Mesenchymal stem cell (in vitro differentiated cells and primary cell): ENCODE results near the gene PTTG1.

Experiments
- DNase-seq: peaks from one replicate; pipeline ENCODE4 v3.0.0-alpha.2; 2013
- H2AFZ ChIP-seq: one replicate; pipeline ENCODE4 v1.6.1; 2013; ENCODE audit warnings: low read depth, mild to moderate bottlenecking, control low read depth, inconsistent platforms, low read length, moderate library complexity
- H2AK5ac ChIP-seq: 2 replicates; pipeline ENCODE4 v1.6.1; 2013; ENCODE audit warnings: low read length, moderate library complexity, mild to moderate bottlenecking, inconsistent platforms; ENCODE audit not compliant: severe bottlenecking
- H2BK120ac ChIP-seq: one replicate; pipeline ENCODE4 v1.6.1; 2013; ENCODE audit warnings: low read depth, mild to moderate bottlenecking, inconsistent platforms, low read length, moderate library complexity
- H2BK12ac ChIP-seq, 2 experiments: one replicate each; pipeline ENCODE4 v1.6.1; 2013; ENCODE audit warnings: inconsistent platforms in 2 of 2, low read length in 2 of 2, mild to moderate bottlenecking in 2 of 2, moderate library complexity in 2 of 2, control low read depth in 1 of 2
- H2BK15ac ChIP-seq: one replicate; pipeline ENCODE4 v1.6.1; 2013; ENCODE audit warnings: mild to moderate bottlenecking, low read depth, inconsistent platforms; ENCODE audit not compliant: poor library complexity, severe bottlenecking
- H2BK5ac ChIP-seq: 2 replicates; pipeline ENCODE4 v1.6.1; 2013; ENCODE audit warnings: low read depth, mild to moderate bottlenecking, low read length, control low read depth, inconsistent platforms; ENCODE audit not compliant: poor library complexity, severe bottlenecking
- H3K14ac ChIP-seq, 2 experiments: one replicate each; pipeline ENCODE4 v1.6.1; 2013; ENCODE audit warnings: inconsistent platforms in 2 of 2, low read length in 2 of 2, control low read depth in 1 of 2, mild to moderate bottlenecking in 1 of 2, moderate library complexity in 1 of 2
- H3K18ac ChIP-seq, 2 experiments: one replicate each; pipeline ENCODE4 v1.6.1; 2013; ENCODE audit warnings: inconsistent platforms in 2 of 2, low read length in 2 of 2, control low read depth in 1 of 2, low read depth in 1 of 2, mild to moderate bottlenecking in 1 of 2
- H3K23ac ChIP-seq, 2 experiments: one replicate each; pipeline ENCODE4 v1.6.1; 2013; ENCODE audit warnings: inconsistent platforms in 2 of 2, low read length in 2 of 2, mild to moderate bottlenecking in 2 of 2, moderate library complexity in 2 of 2, control low read depth in 1 of 2
- H3K27ac ChIP-seq: 2 replicates; pipeline ENCODE4 v1.5.1; 2013; ENCODE audit warnings: mild to moderate bottlenecking, moderate library complexity, low read length, control low read depth, inconsistent platforms; ENCODE audit not compliant: poor library complexity, severe bottlenecking
- H3K27me3 ChIP-seq, 2 experiments: 2 replicates each; pipeline versions ENCODE4 v1.6.1 to v1.7.0; 2013; ENCODE audit warnings: low read length in 2 of 2, mild to moderate bottlenecking in 2 of 2, moderate library complexity in 2 of 2, control low read depth in 1 of 2, inconsistent platforms in 1 of 2; ENCODE audit not compliant: control insufficient read depth in 1 of 2, insufficient read depth in 1 of 2
- H3K36me3 ChIP-seq, 2 experiments: 2 replicates each; pipeline versions ENCODE4 v1.6.1 to v1.7.0; 2013; ENCODE audit warnings: low read length in 2 of 2, control low read depth in 1 of 2, inconsistent platforms in 1 of 2, low read depth in 1 of 2, mild to moderate bottlenecking in 1 of 2; ENCODE audit not compliant: insufficient read depth in 2 of 2, control insufficient read depth in 1 of 2
- H3K4ac ChIP-seq, 2 experiments: one replicate each; pipeline ENCODE4 v1.6.1; 2013; ENCODE audit warnings: inconsistent platforms in 2 of 2, low read length in 2 of 2, mild to moderate bottlenecking in 2 of 2, moderate library complexity in 2 of 2, control low read depth in 1 of 2, low read depth in 1 of 2
- H3K4me1 ChIP-seq: 2 replicates; pipeline ENCODE4 v1.6.1; 2013; ENCODE audit warnings: low read depth, low read length, control low read depth; ENCODE audit not compliant: control insufficient read depth, insufficient read depth
- H3K4me2 ChIP-seq: 2 replicates; pipeline ENCODE4 v1.6.1; 2013; ENCODE audit warnings: low read length, mild to moderate bottlenecking, inconsistent platforms; ENCODE audit not compliant: poor library complexity, severe bottlenecking
- H3K4me3 ChIP-seq, 2 experiments: 2 replicates each; pipeline versions ENCODE4 v1.5.1 to v1.7.0; 2013; ENCODE audit warnings: low read length in 2 of 2, mild to moderate bottlenecking in 2 of 2, control low read depth in 1 of 2, low read depth in 1 of 2; ENCODE audit not compliant: insufficient read depth in 1 of 2
- H3K79me1 ChIP-seq: replicated peaks from 2 replicates; pipeline ENCODE4 v1.6.1; 2013; ENCODE audit warnings: mild to moderate bottlenecking, control low read depth, low read length, inconsistent platforms; ENCODE audit not compliant: poor library complexity, severe bottlenecking
- H3K9ac ChIP-seq: 2 replicates; pipeline ENCODE4 v1.7.0; 2013; ENCODE audit warnings: mild to moderate bottlenecking, low read length, moderate library complexity
- H3K9me3 ChIP-seq: 2 replicates; pipeline ENCODE4 v1.7.0; 2013; ENCODE audit warnings: mild to moderate bottlenecking, low read length; ENCODE audit not compliant: control insufficient read depth
- H4K8ac ChIP-seq: one replicate; pipeline ENCODE4 v1.6.1; 2013; ENCODE audit warnings: inconsistent platforms, mild to moderate bottlenecking, low read length, moderate library complexity
- H4K91ac ChIP-seq: one replicate; pipeline ENCODE4 v1.6.1; 2013; ENCODE audit warnings: mild to moderate bottlenecking, low read length, inconsistent platforms
- WGBS: methylation state at CpG from one replicate; pipeline ENCODE4 v1.1.7; 2013; ENCODE audit warnings: mixed read lengths; 5-methylcytosine and 5-hydroxymethylcytosine counted together

PTTG1 gene

DNA sequence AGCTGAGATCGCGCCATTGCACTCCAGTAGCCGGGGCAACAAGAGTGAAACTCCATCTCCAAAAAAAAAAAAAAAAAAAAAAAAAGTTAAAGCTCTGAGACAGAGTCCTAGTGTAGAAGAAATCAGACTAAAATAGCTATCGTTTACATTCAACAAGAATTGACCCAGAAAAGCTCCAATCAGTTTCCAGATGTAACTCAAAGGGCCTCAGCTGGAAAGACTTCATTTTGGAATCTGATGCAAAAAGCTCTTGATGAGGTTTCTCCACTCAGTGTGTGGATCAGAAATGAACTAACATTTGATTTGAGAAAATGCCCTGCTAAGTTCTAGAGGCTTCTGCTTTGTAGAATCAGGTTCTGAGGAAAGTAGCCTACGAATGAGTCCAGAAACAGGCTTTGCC, 44.0 kb upstream of the PTTG1 start:
- WGBS = 92% methylated on average over 2 of the region's 5 CpGs
- Histone ChIP-seq H3K14ac (no peak overlapping the region), H3K79me1 (no peaks in the 10 kb centered on the region), H3K36me3 (no peaks in the 10 kb centered on the region), H3K9me3 (no peaks in the 10 kb centered on the region), H2AFZ (no peak overlapping the region), H3K4me1 (no peaks in the 10 kb centered on the region), H4K91ac (no peak overlapping the region), H3K23ac (no peak overlapping the region), H3K27ac (no peak overlapping the region), H2BK5ac (no peak overlapping the region), H3K4me2 (no peak overlapping the region), H2BK15ac (no peak overlapping the region), H2BK12ac (no peak overlapping the region), H3K9ac (peak overlapping the region; percentile 3), H2BK120ac (no peak overlapping the region), H3K4ac (no peak overlapping the region), H2AK5ac (no peak overlapping the region), H3K27me3 (peaks cover 26 to 28% of the 10 kb centered on the region in 2 experiments), H3K4me3 (no peak overlapping the region), H4K8ac (no peak overlapping the region), H3K18ac (no peak overlapping the region)
- DNase-seq = no peak

DNA sequence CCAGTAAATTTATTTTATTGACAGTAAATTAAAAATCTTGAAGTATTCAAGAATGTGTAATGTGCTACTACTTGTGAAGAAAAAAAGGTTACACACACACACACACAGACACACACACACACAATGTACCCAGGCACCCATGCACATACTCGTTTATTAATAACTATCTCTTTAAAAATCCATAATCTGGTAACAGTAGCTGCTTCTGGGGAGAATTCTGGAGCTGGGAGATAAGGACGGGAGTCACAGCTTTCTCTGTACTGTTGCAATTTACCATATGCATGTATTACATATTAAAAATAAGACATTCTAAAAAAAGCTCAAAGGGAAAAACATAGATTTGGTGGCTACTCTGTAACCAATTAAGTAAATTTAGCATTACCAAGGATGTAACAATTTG, 43.3 kb upstream of the PTTG1 start:
- peaks cover 24% of the 10 kb centered on the region in 2 experiments for H3K27me3 ChIP-seq
- no peak overlapping the region for H3K14ac ChIP-seq
- no peak overlapping the region for H3K23ac ChIP-seq
- WGBS = 60% methylated on average over 1 of the region's 2 CpGs
- no peak overlapping the region for H2AFZ ChIP-seq
- no peak overlapping the region for H2BK5ac ChIP-seq
- no peak overlapping the region for H2BK120ac ChIP-seq
- no peak overlapping the region for H2BK12ac ChIP-seq
- no peak overlapping the region for H4K8ac ChIP-seq
- H2BK15ac ChIP-seq = no peak overlapping the region
- no peaks in the 10 kb centered on the region for H3K79me1 ChIP-seq
- no peak overlapping the region for H3K18ac ChIP-seq
- no peak overlapping the region for H3K4me3 ChIP-seq
- no peaks in the 10 kb centered on the region for H3K36me3 ChIP-seq
- no peak overlapping the region for H2AK5ac ChIP-seq
- no peak overlapping the region for H3K4ac ChIP-seq
- H3K4me2 ChIP-seq = no peak overlapping the region
- no peak overlapping the region for H3K9ac ChIP-seq
- DNase-seq = no peak
- H3K9me3 ChIP-seq = no peaks in the 10 kb centered on the region
- no peaks in the 10 kb centered on the region for H3K4me1 ChIP-seq
- H3K27ac ChIP-seq = no peak overlapping the region
- H4K91ac ChIP-seq = no peak overlapping the region

DNA sequence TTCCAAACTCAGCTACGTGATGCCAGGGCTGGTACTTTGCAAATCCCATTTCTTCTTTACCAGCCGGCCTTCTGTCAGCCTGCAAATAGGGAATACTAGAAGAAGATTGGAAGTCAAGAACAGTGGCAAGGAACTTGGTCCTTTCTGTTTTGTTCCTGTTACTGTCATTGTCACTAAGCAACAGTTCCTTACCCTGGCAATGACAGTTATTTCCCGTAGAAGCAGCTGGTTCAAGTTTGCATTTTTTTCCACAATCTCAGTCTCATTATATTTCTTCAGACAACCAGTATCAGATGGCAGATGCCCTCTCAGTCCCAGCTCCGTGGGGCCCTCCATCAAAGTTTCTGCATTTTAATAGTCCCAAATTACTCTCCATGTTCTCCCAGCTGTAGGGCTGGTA, 42.1 kb upstream of the PTTG1 start:
- Histone ChIP-seq H2BK120ac (no peak overlapping the region), H3K27ac (no peak overlapping the region), H3K79me1 (no peaks in the 10 kb centered on the region), H4K91ac (no peak overlapping the region), H2BK15ac (no peak overlapping the region), H3K4ac (no peak overlapping the region), H3K9ac (no peak overlapping the region), H3K23ac (no peak overlapping the region), H2BK5ac (no peak overlapping the region), H3K27me3 (peaks cover 12 to 16% of the 10 kb centered on the region in 2 experiments), H3K18ac (no peak overlapping the region), H4K8ac (no peak overlapping the region), H2AK5ac (no peak overlapping the region), H3K4me3 (no peak overlapping the region), H3K14ac (no peak overlapping the region), H3K4me2 (no peak overlapping the region), H3K36me3 (no peaks in the 10 kb centered on the region), H2BK12ac (no peak overlapping the region), H3K4me1 (no peaks in the 10 kb centered on the region), H3K9me3 (no peaks in the 10 kb centered on the region), H2AFZ (no peak overlapping the region)
- 87% methylated on average over 3 of the region's 4 CpGs for WGBS
- DNase-seq = no peak

DNA sequence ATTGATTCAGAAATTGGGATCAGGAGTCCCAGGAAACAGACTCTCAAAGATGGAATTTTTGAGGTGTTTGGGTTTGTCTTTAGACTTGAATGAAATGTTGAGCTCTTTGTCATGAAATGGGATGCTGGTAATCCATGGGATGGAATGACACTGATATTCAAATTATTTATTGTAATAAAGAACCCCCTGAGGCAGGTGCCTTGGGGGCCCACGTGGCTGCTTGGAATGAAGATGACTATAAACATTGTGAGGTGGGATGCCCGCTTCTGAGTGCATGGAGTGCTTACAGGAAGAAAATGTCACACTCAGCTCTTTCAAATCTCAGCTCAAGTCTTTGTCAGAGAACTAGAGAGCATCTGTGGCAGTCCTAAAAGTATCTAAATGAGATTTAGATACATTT, 41.6 kb upstream of the PTTG1 start:
- Histone ChIP-seq H2AFZ (no peak overlapping the region), H3K18ac (no peak overlapping the region), H3K4me1 (no peaks in the 10 kb centered on the region), H3K27me3 (peaks cover 7 to 12% of the 10 kb centered on the region in 2 experiments), H3K79me1 (no peaks in the 10 kb centered on the region), H3K14ac (no peak overlapping the region), H3K36me3 (no peaks in the 10 kb centered on the region), H2BK15ac (no peak overlapping the region), H3K4me2 (no peak overlapping the region), H4K8ac (no peak overlapping the region), H3K4ac (no peak overlapping the region), H2BK5ac (no peak overlapping the region), H2BK120ac (no peak overlapping the region), H2AK5ac (no peak overlapping the region), H3K27ac (no peak overlapping the region), H4K91ac (no peak overlapping the region), H3K9me3 (no peaks in the 10 kb centered on the region), H2BK12ac (no peak overlapping the region), H3K4me3 (no peak overlapping the region), H3K23ac (no peak overlapping the region), H3K9ac (no peak overlapping the region)
- DNase-seq = no peak
- 50% methylated on average over 1 of the region's 2 CpGs for WGBS
